Mesendoderm (in vitro differentiated cells): ENCODE results near the gene CYP26A1.
A peak's percentile ranks its signal among the peaks of the same experiment; 100 is the strongest.

Experiments
- DNase-seq: peaks from one replicate; pipeline ENCODE4 v3.0.0; 2013
- H2AK5ac ChIP-seq: 2 replicates; pipeline ENCODE4 v1.6.1; 2013; ENCODE audit warnings: low read length, inconsistent platforms
- H2BK120ac ChIP-seq: 2 replicates; pipeline ENCODE4 v1.6.1; 2013; ENCODE audit warnings: low read depth, mild to moderate bottlenecking, low read length, moderate library complexity, mixed read lengths
- H2BK15ac ChIP-seq: replicated peaks from 2 replicates; pipeline ENCODE4 v1.6.1; 2013; ENCODE audit warnings: low read depth, mild to moderate bottlenecking, moderate library complexity
- H2BK5ac ChIP-seq: 2 replicates; pipeline ENCODE4 v1.6.1; 2013; ENCODE audit warnings: low read length, inconsistent platforms
- H3K18ac ChIP-seq: 2 replicates; pipeline ENCODE4 v1.6.1; 2013; ENCODE audit warnings: mild to moderate bottlenecking, low read length, mixed read lengths
- H3K23ac ChIP-seq: one replicate; pipeline ENCODE4 v1.6.1; 2013; ENCODE audit warnings: low read length
- H3K27ac ChIP-seq: 2 replicates; pipeline ENCODE4 v1.5.1; 2013; ENCODE audit warnings: low read depth, mild to moderate bottlenecking, inconsistent platforms, low read length, moderate library complexity
- H3K27me3 ChIP-seq: 2 replicates; pipeline ENCODE4 v1.6.1; 2013; ENCODE audit warnings: low read length, control low read depth, mild to moderate bottlenecking, inconsistent platforms; ENCODE audit not compliant: insufficient read depth, poor library complexity
- H3K36me3 ChIP-seq: 2 replicates; pipeline ENCODE4 v1.6.1; 2013; ENCODE audit warnings: low read length, inconsistent platforms; ENCODE audit not compliant: control insufficient read depth, insufficient read depth
- H3K4ac ChIP-seq: one replicate; pipeline ENCODE4 v1.6.1; 2013; ENCODE audit warnings: low read depth, mild to moderate bottlenecking, low read length, moderate library complexity
- H3K4me1 ChIP-seq: 2 replicates; pipeline ENCODE4 v1.6.1; 2013; ENCODE audit warnings: low read depth, low read length, inconsistent platforms; ENCODE audit not compliant: control insufficient read depth
- H3K4me2 ChIP-seq: 2 replicates; pipeline ENCODE4 v1.6.1; 2013; ENCODE audit warnings: low read length
- H3K4me3 ChIP-seq: 2 replicates; pipeline ENCODE4 v1.5.1; 2013; ENCODE audit warnings: mild to moderate bottlenecking, low read length
- H3K56ac ChIP-seq: one replicate; pipeline ENCODE4 v1.6.1; 2013; ENCODE audit warnings: low read length
- H3K79me1 ChIP-seq: 2 replicates; pipeline ENCODE4 v1.6.1; 2013; ENCODE audit warnings: low read length, inconsistent platforms
- H3K79me2 ChIP-seq: 2 replicates; pipeline ENCODE4 v1.6.1; 2013; ENCODE audit warnings: mild to moderate bottlenecking, low read length; ENCODE audit not compliant: control insufficient read depth, insufficient read depth
- H3K9ac ChIP-seq: 2 replicates; pipeline ENCODE4 v1.6.1; 2013; ENCODE audit warnings: low read length, inconsistent platforms
- H4K5ac ChIP-seq: one replicate; pipeline ENCODE4 v1.6.1; 2013; ENCODE audit warnings: low read length
- H4K8ac ChIP-seq: one replicate; pipeline ENCODE4 v1.6.1; 2013; ENCODE audit warnings: low read depth, mild to moderate bottlenecking, control low read depth, low read length, moderate library complexity
- WGBS: extraction: QIAGEN DNeasy Blood & Tissue Kit; methylation state at CpG from one replicate; pipeline ENCODE4 v1.1.7; 2013; ENCODE audit warnings: low lambda C conversion rate, missing lambda C conversion rate; ENCODE audit not compliant: insufficient coverage; ENCODE audit errors: extremely low coverage; 5-methylcytosine and 5-hydroxymethylcytosine counted together

The CYP26A1 gene

GRCh38 chr10:93124580-93125318 is 51.1 kb downstream of the CYP26A1 start:
- H2AK5ac ChIP-seq, result no peak overlapping the region
- H3K79me1 ChIP-seq, result no peaks in the 10 kb centered on the region
- no peaks in the 10 kb centered on the region for H3K27me3 ChIP-seq
- H3K18ac ChIP-seq, result no peak overlapping the region
- no peaks in the 10 kb centered on the region for H3K4me1 ChIP-seq
- H4K5ac ChIP-seq, result no peak overlapping the region
- no peak overlapping the region for H3K56ac ChIP-seq
- no CpG with 5 or more reads among the region's 6 CpGs for WGBS
- H3K27ac ChIP-seq, result no peak overlapping the region
- no peak overlapping the region for H2BK120ac ChIP-seq
- no peak overlapping the region for H3K23ac ChIP-seq
- no peak overlapping the region for H2BK15ac ChIP-seq
- peak overlapping the region; percentile 54 for H2BK5ac ChIP-seq
- H3K4me2 ChIP-seq, result no peak overlapping the region
- H3K36me3 ChIP-seq, result no peaks in the 10 kb centered on the region
- no peak for DNase-seq
- H4K8ac ChIP-seq, result no peak overlapping the region
- no peak overlapping the region for H3K4ac ChIP-seq
- no peaks in the 10 kb centered on the region for H3K79me2 ChIP-seq
- H3K9ac ChIP-seq, result no peak overlapping the region
- no peak overlapping the region for H3K4me3 ChIP-seq

GRCh38 chr10:93125966-93126365 is 52.3 kb downstream of the CYP26A1 start:
- Histone ChIP-seq H4K8ac (no peak overlapping the region), H3K79me2 (no peaks in the 10 kb centered on the region), H3K4me2 (no peak overlapping the region), H4K5ac (no peak overlapping the region), H2AK5ac (no peak overlapping the region), H3K4me3 (no peak overlapping the region), H3K27me3 (no peaks in the 10 kb centered on the region), H3K4ac (no peak overlapping the region), H3K18ac (no peak overlapping the region), H3K36me3 (no peaks in the 10 kb centered on the region), H3K4me1 (no peaks in the 10 kb centered on the region), H3K56ac (no peak overlapping the region), H3K79me1 (no peaks in the 10 kb centered on the region), H2BK120ac (no peak overlapping the region), H3K9ac (no peak overlapping the region), H3K23ac (no peak overlapping the region), H2BK5ac (no peak overlapping the region), H3K27ac (no peak overlapping the region), H2BK15ac (no peak overlapping the region)
- no CpG with 5 or more reads among the region's 2 CpGs for WGBS
- DNase-seq, result no peak

GRCh38 chr10:93126483-93127052 is 52.9 kb downstream of the CYP26A1 start:
- Histone ChIP-seq H3K79me2 (no peaks in the 10 kb centered on the region), H3K4me3 (no peak overlapping the region), H3K18ac (no peak overlapping the region), H3K56ac (no peak overlapping the region), H3K4ac (no peak overlapping the region), H3K23ac (no peak overlapping the region), H2BK15ac (no peak overlapping the region), H3K4me2 (no peak overlapping the region), H3K79me1 (no peaks in the 10 kb centered on the region), H3K27me3 (no peaks in the 10 kb centered on the region), H2AK5ac (no peak overlapping the region), H4K5ac (no peak overlapping the region), H2BK5ac (no peak overlapping the region), H3K36me3 (no peaks in the 10 kb centered on the region), H3K4me1 (no peaks in the 10 kb centered on the region), H4K8ac (no peak overlapping the region), H3K27ac (no peak overlapping the region), H2BK120ac (no peak overlapping the region), H3K9ac (no peak overlapping the region)
- no CpG with 5 or more reads among the region's 2 CpGs for WGBS
- peak; percentile 60 for DNase-seq
